Keratinocyte (primary cell): ENCODE measurements around the gene NEU2. TPM values are rescaled to one million over a fixed set of nuclear protein-coding genes. Genes with fewer than 3 reads are reported as not detected.

ENCODE experiments used
- DNase-seq: peaks from one replicate; pipeline ENCODE4 v3.0.0-alpha.2; 2011; ENCODE audit warnings: low read depth, missing footprints, low spot score
- FAIRE-seq: peaks from 2 replicates; lab custom pipeline; 2011; peaks lifted over from hg19 to GRCh38; lab: Jason Lieb, UNC
- H2AFZ ChIP-seq: 2 replicates; pipeline ENCODE4 v1.6.0; 2012; ENCODE audit warnings: low read length, control low read depth, inconsistent platforms; ENCODE audit not compliant: control insufficient read depth
- H3K27ac ChIP-seq: 2 replicates; pipeline ENCODE4 v1.5.1; 2011; ENCODE audit warnings: low read length; ENCODE audit not compliant: control insufficient read depth, insufficient read depth
- H3K27me3 ChIP-seq: 3 replicates; pipeline ENCODE4 v1.6.0; 2011; ENCODE audit warnings: low read length; ENCODE audit not compliant: control insufficient read depth, insufficient read depth; ENCODE audit errors: extremely low read depth
- H3K36me3 ChIP-seq, 2 experiments: 2 replicates in 1 of 2; 3 replicates in 1 of 2; pipeline ENCODE4 v1.5.1; 2011; ENCODE audit warnings: low read length in 2 of 2, mild to moderate bottlenecking in 1 of 2; ENCODE audit not compliant: control insufficient read depth in 2 of 2, insufficient read depth in 2 of 2; ENCODE audit errors: extremely low read depth in 1 of 2
- H3K4me1 ChIP-seq: 3 replicates; pipeline ENCODE4 v1.5.1; 2011; ENCODE audit warnings: low read length; ENCODE audit not compliant: control insufficient read depth, insufficient read depth; ENCODE audit errors: extremely low read depth
- H3K4me2 ChIP-seq: 3 replicates; pipeline ENCODE4 v1.6.0; 2011; ENCODE audit warnings: low read depth, low read length; ENCODE audit not compliant: control insufficient read depth, insufficient read depth; ENCODE audit errors: extremely low read depth
- H3K4me3 ChIP-seq, 3 experiments: fragments of 200-600 bp in 1 of 3; sonication (generic) in 1 of 3; 2 replicates in 2 of 3; 3 replicates in 1 of 3; pipeline ENCODE4 v1.5.1; 2011 to 2016; ENCODE audit warnings: low read length in 3 of 3, mild to moderate bottlenecking in 3 of 3, control low read depth in 2 of 3, inconsistent platforms in 1 of 3, low read depth in 1 of 3, mixed read lengths in 1 of 3, mixed run types in 1 of 3, moderate library complexity in 1 of 3; ENCODE audit not compliant: control insufficient read depth in 2 of 3, insufficient read depth in 2 of 3; ENCODE audit errors: extremely low read depth in 1 of 3
- H3K79me2 ChIP-seq: 2 replicates; pipeline ENCODE4 v1.6.0; 2012; ENCODE audit warnings: low read length; ENCODE audit not compliant: control insufficient read depth, insufficient read depth
- H3K9ac ChIP-seq: 3 replicates; pipeline ENCODE4 v1.6.0; 2011; ENCODE audit warnings: low read length; ENCODE audit not compliant: control insufficient read depth, insufficient read depth; ENCODE audit errors: extremely low read depth
- H3K9me1 ChIP-seq: 3 replicates; pipeline ENCODE4 v1.6.0; 2011; ENCODE audit warnings: low read length; ENCODE audit not compliant: control insufficient read depth, insufficient read depth; ENCODE audit errors: extremely low read depth
- H3K9me3 ChIP-seq: 2 replicates; pipeline ENCODE4 v1.5.1; 2012; ENCODE audit warnings: low read depth, low read length; ENCODE audit not compliant: control insufficient read depth
- H4K20me1 ChIP-seq: 3 replicates; pipeline ENCODE4 v1.6.0; 2011; ENCODE audit warnings: low read length; ENCODE audit not compliant: control insufficient read depth, insufficient read depth; ENCODE audit errors: extremely low read depth
- EZH2 ChIP-seq: IDR thresholded peaks from one replicate; pipeline ENCODE4 v1.6.1; 2012; ENCODE audit warnings: inconsistent platforms, mild to moderate bottlenecking, low read length, moderate library complexity
- dilution Hi-C: fragments of 300-500 bp; cut with MboI; formaldehyde crosslinking; loops from one replicate; pipeline ENCODE4 v1.7.0; 2020; ENCODE audit warnings: low sequenced_read_pairs; ENCODE audit not compliant: extremely low pct_ligation_motif_present
- polyA plus RNA-seq, 5 experiments: library from polyadenylated mRNA; depleted of rRNA in 3 of 5; stranded (reverse) in 3 of 5; stranded (forward) in 1 of 5; unstranded in 1 of 5; fragments of >200 nt; gene quantifications; 1 replicate in 1 of 5; 2 replicates in 3 of 5; 3 replicates in 1 of 5; pipeline versions ENCODE4 v1.2.1 to v1.2.3, GENCODE V29; 2011 to 2012; ENCODE audit warnings: missing spikeins in 2 of 5, low read depth in 1 of 5, low replicate concordance in 1 of 5
- TF ChIP-seq, protein P1 (sequence below), 3 experiments: IDR thresholded peaks in 1 of 3; conservative IDR thresholded peaks in 1 of 3; optimal IDR thresholded peaks in 1 of 3; 2 replicates in 2 of 3; 3 replicates in 1 of 3; pipeline versions ENCODE3 to v1.5.1; 2011; ENCODE audit warnings: low read length in 3 of 3, mild to moderate bottlenecking in 3 of 3, moderate library complexity in 2 of 3, control low read depth in 1 of 3, inconsistent platforms in 1 of 3; ENCODE audit not compliant: insufficient read depth in 2 of 3; ENCODE audit errors: extremely low read depth in 1 of 3

NEU2 gene
- polyA plus RNA-seq, 1 donor (not counting 4 experiments of a cell fraction or from before 2014, with no cell fraction given): not detected

DNA sequence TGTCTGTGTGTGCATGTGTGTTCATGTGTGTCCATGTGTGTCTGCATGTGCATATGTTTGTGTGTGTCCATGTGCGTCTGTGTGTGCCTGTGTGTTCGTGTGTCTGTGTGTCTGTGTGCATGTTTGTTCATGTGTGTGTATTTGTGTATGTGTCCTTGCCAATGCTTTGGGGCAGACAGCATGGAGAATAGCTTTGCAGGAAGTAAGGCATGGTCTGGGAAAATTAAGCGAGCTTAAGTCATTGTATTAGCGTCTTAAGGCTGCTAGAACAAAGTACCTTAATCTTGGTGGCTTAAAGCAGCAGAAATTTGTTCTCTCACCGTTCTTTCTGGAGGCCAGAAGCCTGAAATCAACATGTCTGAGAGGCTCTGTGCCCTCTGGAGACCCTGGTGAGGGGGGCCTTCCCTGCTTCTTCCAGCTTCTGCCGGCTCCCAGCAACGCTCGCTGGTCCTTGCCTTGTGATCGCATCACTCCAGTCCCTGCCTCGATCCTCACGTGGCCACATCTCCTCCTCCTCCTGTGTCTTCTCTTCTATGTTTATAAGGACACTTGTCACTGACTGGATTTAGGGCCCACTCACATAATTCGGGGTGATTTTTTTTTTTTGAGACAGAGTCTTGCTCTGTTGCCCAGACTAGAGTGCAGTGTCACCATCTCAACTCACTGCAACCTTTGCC is 3.8 kb downstream of the NEU2 start:
- peaks cover 3% of the 10 kb centered on the region for H3K9me3 ChIP-seq
- H3K36me3 ChIP-seq: no peaks in the 10 kb centered on the region
- H3K4me2 ChIP-seq: no peak overlapping the region
- DNase-seq (no peak), FAIRE-seq (no peak)
- no peaks in the 10 kb centered on the region for H3K79me2 ChIP-seq
- peaks cover 12% of the 10 kb centered on the region for H3K4me1 ChIP-seq
- no peaks in the 10 kb centered on the region for H3K9me1 ChIP-seq
- H2AFZ ChIP-seq: no peak overlapping the region
- no peaks in the 10 kb centered on the region for H4K20me1 ChIP-seq
- H3K27ac ChIP-seq: no peak overlapping the region
- dilution Hi-C loops: no loop called here
- no peak overlapping the region for H3K9ac ChIP-seq
- TF ChIP-seq, protein P1, sequence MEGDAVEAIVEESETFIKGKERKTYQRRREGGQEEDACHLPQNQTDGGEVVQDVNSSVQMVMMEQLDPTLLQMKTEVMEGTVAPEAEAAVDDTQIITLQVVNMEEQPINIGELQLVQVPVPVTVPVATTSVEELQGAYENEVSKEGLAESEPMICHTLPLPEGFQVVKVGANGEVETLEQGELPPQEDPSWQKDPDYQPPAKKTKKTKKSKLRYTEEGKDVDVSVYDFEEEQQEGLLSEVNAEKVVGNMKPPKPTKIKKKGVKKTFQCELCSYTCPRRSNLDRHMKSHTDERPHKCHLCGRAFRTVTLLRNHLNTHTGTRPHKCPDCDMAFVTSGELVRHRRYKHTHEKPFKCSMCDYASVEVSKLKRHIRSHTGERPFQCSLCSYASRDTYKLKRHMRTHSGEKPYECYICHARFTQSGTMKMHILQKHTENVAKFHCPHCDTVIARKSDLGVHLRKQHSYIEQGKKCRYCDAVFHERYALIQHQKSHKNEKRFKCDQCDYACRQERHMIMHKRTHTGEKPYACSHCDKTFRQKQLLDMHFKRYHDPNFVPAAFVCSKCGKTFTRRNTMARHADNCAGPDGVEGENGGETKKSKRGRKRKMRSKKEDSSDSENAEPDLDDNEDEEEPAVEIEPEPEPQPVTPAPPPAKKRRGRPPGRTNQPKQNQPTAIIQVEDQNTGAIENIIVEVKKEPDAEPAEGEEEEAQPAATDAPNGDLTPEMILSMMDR (optimal IDR thresholded peaks at IDR 0.05 in 1 of 3, IDR thresholded peaks at IDR 0.05 in 1 of 3, conservative IDR thresholded peaks at IDR 0.05 in 1 of 3; ENCODE audit: extremely low read depth in 1 of 3, insufficient read depth in 2 of 3, low read length in 3 of 3): no peak
- TF ChIP-seq EZH2: no peak
- no peak overlapping the region for H3K4me3 ChIP-seq
- H3K27me3 ChIP-seq: no peaks in the 10 kb centered on the region

DNA sequence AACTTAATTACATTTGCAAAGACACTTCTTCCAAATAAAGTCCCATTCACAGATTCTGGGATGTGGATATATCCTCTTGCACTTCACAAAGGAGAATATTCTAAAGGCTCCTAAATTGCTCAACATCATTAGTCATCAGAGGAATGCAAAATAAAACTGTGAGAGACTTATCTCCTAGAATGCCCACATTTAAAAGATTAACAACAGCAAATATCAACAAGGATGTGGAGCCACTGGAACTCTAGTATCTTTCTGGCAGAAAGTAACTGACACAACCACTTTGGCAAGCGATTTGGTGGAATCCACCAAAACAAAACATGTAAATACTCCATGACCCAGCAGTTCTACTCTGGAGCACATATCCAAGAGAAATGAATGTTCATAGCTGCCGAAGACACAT is 4.6 kb downstream of the NEU2 start:
- dilution Hi-C loops: no loop called here
- Histone ChIP-seq H3K9me1 (no peaks in the 10 kb centered on the region), H3K4me2 (no peak overlapping the region), H3K4me1 (peaks cover 12% of the 10 kb centered on the region), H3K9ac (no peak overlapping the region), H3K27ac (no peak overlapping the region), H3K9me3 (peaks cover 3% of the 10 kb centered on the region), H3K79me2 (no peaks in the 10 kb centered on the region), H3K36me3 (no peaks in the 10 kb centered on the region), H3K4me3 (no peak overlapping the region), H3K27me3 (peaks cover 2% of the 10 kb centered on the region), H2AFZ (no peak overlapping the region), H4K20me1 (no peaks in the 10 kb centered on the region)
- FAIRE-seq: peak; percentile 32
- no peak for DNase-seq
- no peak for TF ChIP-seq EZH2
- TF ChIP-seq, protein P1 (optimal IDR thresholded peaks at IDR 0.05 in 1 of 3, IDR thresholded peaks at IDR 0.05 in 1 of 3, conservative IDR thresholded peaks at IDR 0.05 in 1 of 3; ENCODE audit: extremely low read depth in 1 of 3, insufficient read depth in 2 of 3, low read length in 3 of 3): no peak
